HepG2 (cell line): Measurements from ENCODE around the gene TMOD3. TPM values are rescaled to one million over a fixed set of nuclear protein-coding genes. Genes with fewer than 3 reads are reported as not detected.

Source experiments
- ATF7 ChIP-seq, 2 experiments: fragments of 450-650 bp in 1 of 2; sonication (generic) in 1 of 2; formaldehyde crosslinking in 1 of 2; IDR thresholded peaks; 2 replicates each; pipeline versions ENCODE4 v1.4.0 to v1.6.1; 2016 to 2020; ENCODE audit warnings: antibody characterized with exemption in 1 of 2, mild to moderate bottlenecking in 1 of 2, missing genetic modification reagents in 1 of 2
- GZF1 ChIP-seq: sonication (generic); formaldehyde crosslinking; IDR thresholded peaks from 2 replicates; pipeline ENCODE4 v1.5.1; 2020; ENCODE audit warnings: mild to moderate bottlenecking, missing genetic modification reagents
- MAFK ChIP-seq, 2 experiments: IDR thresholded peaks in 1 of 2; conservative IDR thresholded peaks in 1 of 2; 2 replicates each; pipeline ENCODE4 v1.6.1; 2011; ENCODE audit warnings: improper control_type of control experiment in 2 of 2, low read length in 2 of 2
- NFATC3 ChIP-seq: sonication (generic); formaldehyde crosslinking; IDR thresholded peaks from 2 replicates; pipeline ENCODE4 v1.5.1; 2020; ENCODE audit warnings: mild to moderate bottlenecking, missing genetic modification reagents
- NFE2L2 ChIP-seq: fragments of 150-350 bp; IDR thresholded peaks from 2 replicates; pipeline ENCODE4 v1.6.1; 2014; ENCODE audit warnings: low read length
- SOX6 ChIP-seq, 2 experiments: fragments of 450-650 bp in 1 of 2; sonication (generic) in 1 of 2; formaldehyde crosslinking in 1 of 2; IDR thresholded peaks; 2 replicates each; pipeline versions ENCODE4 v1.4.0 to v1.6.1; 2017 to 2020; ENCODE audit warnings: antibody characterized with exemption in 1 of 2, mild to moderate bottlenecking in 1 of 2, missing genetic modification reagents in 1 of 2
- TCF7L2 ChIP-seq: IDR thresholded peaks from 2 replicates; pipeline ENCODE4 v1.6.1; 2011; ENCODE audit warnings: mild to moderate bottlenecking, low read depth, low read length, moderate library complexity
- ZFP36L1 ChIP-seq: sonication (generic); formaldehyde crosslinking; IDR thresholded peaks from 2 replicates; pipeline ENCODE4 v1.8.0; 2022; ENCODE audit warnings: mild to moderate bottlenecking, missing genetic modification reagents, moderate library complexity
- ZFP82 ChIP-seq: sonication (generic); formaldehyde crosslinking; IDR thresholded peaks from 2 replicates; pipeline ENCODE4 v1.5.1; 2020; ENCODE audit warnings: mild to moderate bottlenecking, missing genetic modification reagents, borderline replicate concordance
- ZMYM3 ChIP-seq: sonication (generic); formaldehyde crosslinking; IDR thresholded peaks from 2 replicates; pipeline ENCODE4 v1.5.1; 2020; ENCODE audit warnings: mild to moderate bottlenecking, missing genetic modification reagents
- ZNF251 ChIP-seq: sonication (generic); formaldehyde crosslinking; IDR thresholded peaks from 2 replicates; pipeline ENCODE4 v1.9.0; 2021; ENCODE audit warnings: mild to moderate bottlenecking, missing genetic modification reagents
- ZNF501 ChIP-seq: sonication (generic); formaldehyde crosslinking; IDR thresholded peaks from 2 replicates; pipeline ENCODE4 v1.5.1; 2020; ENCODE audit warnings: mild to moderate bottlenecking, moderate library complexity, missing genetic modification reagents
- ZNF550 ChIP-seq: sonication (generic); formaldehyde crosslinking; IDR thresholded peaks from 2 replicates; pipeline ENCODE4 v1.4.0; 2020; ENCODE audit warnings: mild to moderate bottlenecking, missing genetic modification reagents, borderline replicate concordance
- polyA plus RNA-seq, 8 experiments: library from polyadenylated mRNA; depleted of rRNA in 3 of 8; stranded (reverse) in 7 of 8; unstranded in 1 of 8; fragments of >200 nt; fragmentation: Illumina TruSeq in 4 of 8; extraction: Trizol in 4 of 8; gene quantifications; 2 replicates each; pipeline versions ENCODE4 v1.2.1 to v1.2.3, GENCODE V29; 2011 to 2016; ENCODE audit warnings: low read depth in 4 of 8, missing spikeins in 1 of 8, mixed read lengths in 1 of 8; ENCODE audit not compliant: insufficient read depth in 1 of 8
- total RNA-seq, 5 experiments: library from RNA; depleted of rRNA; stranded (reverse); fragments of >200 nt; fragmentation: Illumina TruSeq; extraction: Trizol; gene quantifications; 2 replicates each; pipeline ENCODE4 v1.2.3, GENCODE V29; 2016; ENCODE audit warnings: low read depth in 1 of 5
- TF ChIP-seq, protein P1 (sequence below): sonication (generic); formaldehyde crosslinking; IDR thresholded peaks from 2 replicates; pipeline ENCODE4 v1.5.0; 2020; ENCODE audit warnings: missing genetic modification reagents
- TF ChIP-seq, protein P2 (sequence below): IDR thresholded peaks from 2 replicates; pipeline ENCODE4 v1.6.1; 2016
- TF ChIP-seq, protein P3 (sequence below): sonication (generic); formaldehyde crosslinking; IDR thresholded peaks from 2 replicates; pipeline ENCODE4 v1.4.0; 2020; ENCODE audit warnings: missing genetic modification reagents, borderline replicate concordance
- TF ChIP-seq, protein P4 (sequence below): sonication (generic); formaldehyde crosslinking; IDR thresholded peaks from 2 replicates; pipeline ENCODE4 v1.4.0; 2020; ENCODE audit warnings: missing genetic modification reagents
- TF ChIP-seq, protein P5 (sequence below): sonication (generic); formaldehyde crosslinking; IDR thresholded peaks from 2 replicates; pipeline ENCODE4 v1.8.1; 2023; ENCODE audit warnings: mild to moderate bottlenecking, missing genetic modification reagents

The TMOD3 gene
- total and polyA plus RNA-seq, 2 of the 13 experiments (the other 11 are each of a cell fraction or from before 2014, with no cell fraction given): 5.1 to 23.2 TPM

DNA sequence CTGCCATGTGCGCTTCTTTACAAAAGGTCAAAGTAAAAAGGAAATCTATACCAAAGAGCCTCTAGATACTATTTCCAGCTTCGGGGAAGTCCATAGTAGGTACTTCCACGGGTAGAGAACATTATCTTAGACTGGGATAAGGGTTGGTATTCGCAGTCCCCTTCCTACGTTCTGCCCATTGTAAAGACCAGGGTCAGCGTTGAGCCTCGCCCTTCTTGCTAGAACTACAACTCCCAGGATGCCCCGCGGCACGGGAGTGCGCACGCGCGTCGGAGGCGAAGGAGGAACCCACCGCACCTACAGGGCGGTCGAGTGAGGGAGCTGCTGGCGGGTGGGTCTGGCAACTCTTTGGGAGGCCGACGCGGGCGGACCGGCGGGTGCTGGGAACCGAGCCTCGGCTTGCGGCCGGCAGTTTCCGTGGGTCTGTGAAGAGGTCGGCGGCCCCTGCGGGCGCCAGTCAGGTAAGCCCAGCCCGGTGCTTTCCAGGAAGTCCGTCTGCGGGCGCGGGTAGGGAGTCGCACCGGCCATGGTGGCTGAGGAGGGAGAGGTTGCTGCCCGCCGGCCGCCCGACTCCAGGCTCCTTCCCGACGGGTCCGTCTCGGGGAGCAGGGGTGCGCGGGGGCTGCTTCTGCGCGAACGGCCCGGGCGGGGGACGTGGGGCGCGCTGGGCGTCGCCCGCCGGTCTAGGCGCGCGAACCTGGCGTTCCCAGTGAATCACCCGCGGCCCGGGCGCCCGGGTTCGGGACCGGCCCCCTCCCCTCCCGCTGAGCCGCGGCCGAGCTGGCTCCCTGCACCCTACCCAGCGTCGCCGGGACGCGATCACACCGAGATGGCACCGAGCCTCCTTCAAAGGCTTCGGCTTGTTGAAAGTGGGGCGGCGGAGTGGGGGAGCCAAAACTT lies at the start of gene TMOD3 (continued):
- TF ChIP-seq, protein P1, sequence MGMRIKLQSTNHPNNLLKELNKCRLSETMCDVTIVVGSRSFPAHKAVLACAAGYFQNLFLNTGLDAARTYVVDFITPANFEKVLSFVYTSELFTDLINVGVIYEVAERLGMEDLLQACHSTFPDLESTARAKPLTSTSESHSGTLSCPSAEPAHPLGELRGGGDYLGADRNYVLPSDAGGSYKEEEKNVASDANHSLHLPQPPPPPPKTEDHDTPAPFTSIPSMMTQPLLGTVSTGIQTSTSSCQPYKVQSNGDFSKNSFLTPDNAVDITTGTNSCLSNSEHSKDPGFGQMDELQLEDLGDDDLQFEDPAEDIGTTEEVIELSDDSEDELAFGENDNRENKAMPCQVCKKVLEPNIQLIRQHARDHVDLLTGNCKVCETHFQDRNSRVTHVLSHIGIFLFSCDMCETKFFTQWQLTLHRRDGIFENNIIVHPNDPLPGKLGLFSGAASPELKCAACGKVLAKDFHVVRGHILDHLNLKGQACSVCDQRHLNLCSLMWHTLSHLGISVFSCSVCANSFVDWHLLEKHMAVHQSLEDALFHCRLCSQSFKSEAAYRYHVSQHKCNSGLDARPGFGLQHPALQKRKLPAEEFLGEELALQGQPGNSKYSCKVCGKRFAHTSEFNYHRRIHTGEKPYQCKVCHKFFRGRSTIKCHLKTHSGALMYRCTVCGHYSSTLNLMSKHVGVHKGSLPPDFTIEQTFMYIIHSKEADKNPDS: no peak; the same call in 1 of the 2 replicates
- no peak for TF ChIP-seq TCF7L2
- TF ChIP-seq ATF7 (IDR thresholded peaks at IDR 0.05): no peak
- TF ChIP-seq ATF7 (CRISPR knock-in tag; IDR thresholded peaks at IDR 0.05): no peak
- TF ChIP-seq, protein P2, sequence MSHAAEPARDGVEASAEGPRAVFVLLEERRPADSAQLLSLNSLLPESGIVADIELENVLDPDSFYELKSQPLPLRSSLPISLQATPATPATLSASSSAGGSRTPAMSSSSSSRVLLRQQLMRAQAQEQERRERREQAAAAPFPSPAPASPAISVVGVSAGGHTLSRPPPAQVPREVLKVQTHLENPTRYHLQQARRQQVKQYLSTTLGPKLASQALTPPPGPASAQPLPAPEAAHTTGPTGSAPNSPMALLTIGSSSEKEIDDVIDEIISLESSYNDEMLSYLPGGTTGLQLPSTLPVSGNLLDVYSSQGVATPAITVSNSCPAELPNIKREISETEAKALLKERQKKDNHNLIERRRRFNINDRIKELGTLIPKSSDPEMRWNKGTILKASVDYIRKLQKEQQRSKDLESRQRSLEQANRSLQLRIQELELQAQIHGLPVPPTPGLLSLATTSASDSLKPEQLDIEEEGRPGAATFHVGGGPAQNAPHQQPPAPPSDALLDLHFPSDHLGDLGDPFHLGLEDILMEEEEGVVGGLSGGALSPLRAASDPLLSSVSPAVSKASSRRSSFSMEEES (CRISPR knock-in tag): no peak
- TF ChIP-seq, protein P3, sequence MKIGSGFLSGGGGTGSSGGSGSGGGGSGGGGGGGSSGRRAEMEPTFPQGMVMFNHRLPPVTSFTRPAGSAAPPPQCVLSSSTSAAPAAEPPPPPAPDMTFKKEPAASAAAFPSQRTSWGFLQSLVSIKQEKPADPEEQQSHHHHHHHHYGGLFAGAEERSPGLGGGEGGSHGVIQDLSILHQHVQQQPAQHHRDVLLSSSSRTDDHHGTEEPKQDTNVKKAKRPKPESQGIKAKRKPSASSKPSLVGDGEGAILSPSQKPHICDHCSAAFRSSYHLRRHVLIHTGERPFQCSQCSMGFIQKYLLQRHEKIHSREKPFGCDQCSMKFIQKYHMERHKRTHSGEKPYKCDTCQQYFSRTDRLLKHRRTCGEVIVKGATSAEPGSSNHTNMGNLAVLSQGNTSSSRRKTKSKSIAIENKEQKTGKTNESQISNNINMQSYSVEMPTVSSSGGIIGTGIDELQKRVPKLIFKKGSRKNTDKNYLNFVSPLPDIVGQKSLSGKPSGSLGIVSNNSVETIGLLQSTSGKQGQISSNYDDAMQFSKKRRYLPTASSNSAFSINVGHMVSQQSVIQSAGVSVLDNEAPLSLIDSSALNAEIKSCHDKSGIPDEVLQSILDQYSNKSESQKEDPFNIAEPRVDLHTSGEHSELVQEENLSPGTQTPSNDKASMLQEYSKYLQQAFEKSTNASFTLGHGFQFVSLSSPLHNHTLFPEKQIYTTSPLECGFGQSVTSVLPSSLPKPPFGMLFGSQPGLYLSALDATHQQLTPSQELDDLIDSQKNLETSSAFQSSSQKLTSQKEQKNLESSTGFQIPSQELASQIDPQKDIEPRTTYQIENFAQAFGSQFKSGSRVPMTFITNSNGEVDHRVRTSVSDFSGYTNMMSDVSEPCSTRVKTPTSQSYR (CRISPR knock-in tag): no peak
- TF ChIP-seq, protein P4, sequence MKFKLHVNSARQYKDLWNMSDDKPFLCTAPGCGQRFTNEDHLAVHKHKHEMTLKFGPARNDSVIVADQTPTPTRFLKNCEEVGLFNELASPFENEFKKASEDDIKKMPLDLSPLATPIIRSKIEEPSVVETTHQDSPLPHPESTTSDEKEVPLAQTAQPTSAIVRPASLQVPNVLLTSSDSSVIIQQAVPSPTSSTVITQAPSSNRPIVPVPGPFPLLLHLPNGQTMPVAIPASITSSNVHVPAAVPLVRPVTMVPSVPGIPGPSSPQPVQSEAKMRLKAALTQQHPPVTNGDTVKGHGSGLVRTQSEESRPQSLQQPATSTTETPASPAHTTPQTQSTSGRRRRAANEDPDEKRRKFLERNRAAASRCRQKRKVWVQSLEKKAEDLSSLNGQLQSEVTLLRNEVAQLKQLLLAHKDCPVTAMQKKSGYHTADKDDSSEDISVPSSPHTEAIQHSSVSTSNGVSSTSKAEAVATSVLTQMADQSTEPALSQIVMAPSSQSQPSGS (CRISPR knock-in tag): no peak
- TF ChIP-seq ZMYM3 (CRISPR knock-in tag): peak; percentile 12; the same call in 1 of the 2 replicates
- TF ChIP-seq MAFK (conservative IDR thresholded peaks at IDR 0.05 in 1 of 2, IDR thresholded peaks at IDR 0.05 in 1 of 2; ENCODE audit: low read length in 2 of 2): no peak
- 0 out of 2 replicates have a peak, but pooled peaks have one; percentile 16 for TF ChIP-seq GZF1 (CRISPR knock-in tag)
- no peak for TF ChIP-seq ZNF550 (CRISPR knock-in tag)
- TF ChIP-seq NFATC3: no peak
- TF ChIP-seq SOX6 (IDR thresholded peaks at IDR 0.05): no peak
- peak; percentile 28; the same call in 1 of the 2 replicates for TF ChIP-seq SOX6 (CRISPR knock-in tag; IDR thresholded peaks at IDR 0.05)
- TF ChIP-seq ZFP82 (CRISPR knock-in tag): peak; percentile 67; the same call in 1 of the 2 replicates
- peak; percentile 71; the same call in 1 of the 2 replicates for TF ChIP-seq ZNF501 (CRISPR knock-in tag)
- TF ChIP-seq ZNF251 (CRISPR knock-in tag): no peak
- TF ChIP-seq NFE2L2: no peak
- no peak for TF ChIP-seq ZFP36L1
- TF ChIP-seq, protein P5, sequence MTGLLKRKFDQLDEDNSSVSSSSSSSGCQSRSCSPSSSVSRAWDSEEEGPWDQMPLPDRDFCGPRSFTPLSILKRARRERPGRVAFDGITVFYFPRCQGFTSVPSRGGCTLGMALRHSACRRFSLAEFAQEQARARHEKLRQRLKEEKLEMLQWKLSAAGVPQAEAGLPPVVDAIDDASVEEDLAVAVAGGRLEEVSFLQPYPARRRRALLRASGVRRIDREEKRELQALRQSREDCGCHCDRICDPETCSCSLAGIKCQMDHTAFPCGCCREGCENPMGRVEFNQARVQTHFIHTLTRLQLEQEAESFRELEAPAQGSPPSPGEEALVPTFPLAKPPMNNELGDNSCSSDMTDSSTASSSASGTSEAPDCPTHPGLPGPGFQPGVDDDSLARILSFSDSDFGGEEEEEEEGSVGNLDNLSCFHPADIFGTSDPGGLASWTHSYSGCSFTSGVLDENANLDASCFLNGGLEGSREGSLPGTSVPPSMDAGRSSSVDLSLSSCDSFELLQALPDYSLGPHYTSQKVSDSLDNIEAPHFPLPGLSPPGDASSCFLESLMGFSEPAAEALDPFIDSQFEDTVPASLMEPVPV (CRISPR knock-in tag): no peak; the same call in 1 of the 2 replicates
